Colonic mucosa (tissue), 4 donors: Measurements from ENCODE around the gene GMPPB. TPM values are rescaled to one million over a fixed set of nuclear protein-coding genes. Genes with fewer than 3 reads are reported as not detected.

ENCODE experiments used
- DNase-seq: peaks from one replicate; pipeline ENCODE4 v3.0.0-alpha.2; 2020
- H3K27ac ChIP-seq: fragments of 200-600 bp; one replicate; pipeline ENCODE4 v1.8.0; 2021
- H3K27me3 ChIP-seq: fragments of 200-600 bp; one replicate; pipeline ENCODE4 v1.8.0; 2021
- H3K36me3 ChIP-seq: fragments of 200-600 bp; one replicate; pipeline ENCODE4 v1.8.0; 2021
- H3K4me1 ChIP-seq: fragments of 200-600 bp; one replicate; pipeline ENCODE4 v1.8.0; 2021; ENCODE audit warnings: mild to moderate bottlenecking
- H3K4me3 ChIP-seq: fragments of 200-600 bp; one replicate; pipeline ENCODE4 v1.8.0; 2021
- H3K9ac ChIP-seq, 2 donors: one replicate each; pipeline ENCODE4 v1.7.0; 2013; ENCODE audit warnings: control low read depth in 2 of 2, low read depth in 2 of 2, low read length in 2 of 2
- H3K9me3 ChIP-seq: fragments of 200-600 bp; one replicate; pipeline ENCODE4 v1.8.0; 2021
- intact Hi-C: fragments of 100-400 bp; cut with DNase I; formaldehyde crosslinking; loops from one replicate; pipeline ENCODE4 v1.14.1; 2022
- total RNA-seq, 2 donors: library from RNA; stranded (reverse); fragmentation: NEBNext Ultra II Directional in 1 of 2; extraction: Animal tissue kit (Norgen Biotek cat#: 25700) in 1 of 2; gene quantifications; one replicate each; pipeline ENCODE4 v1.2.1, GENCODE V29; 2021
- TF ChIP-seq, protein P1 (sequence below): fragments of 200-600 bp; IDR thresholded peaks from one replicate; pipeline ENCODE4 v1.8.0; 2022; ENCODE audit warnings: antibody characterized with exemption, mild to moderate bottlenecking
- donor health status: healthy.
- donor health status: DM: no; HTN: no; CAD: no.
- donor health status: DM: no; HTN: no; CAD: no.

GMPPB gene
- total RNA-seq, 2 donors from 2014 or later = 59.6 to 127 TPM

DNA sequence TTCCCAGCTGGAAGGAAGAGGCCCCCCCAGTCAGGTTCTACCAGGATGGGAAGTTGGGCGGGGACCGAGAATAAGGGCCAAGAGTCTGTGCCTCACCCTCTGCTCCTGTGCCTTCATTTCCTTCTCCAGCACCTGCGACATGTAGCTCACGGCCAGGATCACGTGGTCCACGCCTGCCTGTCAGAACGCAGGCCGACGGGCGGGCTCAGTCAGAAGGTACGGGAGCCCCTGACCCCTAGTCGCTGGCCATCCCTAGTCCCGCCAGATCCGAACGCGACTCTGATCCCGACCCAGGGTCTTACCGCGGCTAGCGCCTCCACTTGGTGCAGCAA lies 489 bp downstream of the GMPPB start:
- peaks cover 7% of the 10 kb centered on the region for H3K36me3 ChIP-seq
- H3K9me3 ChIP-seq = no peaks in the 10 kb centered on the region
- no peaks in the 10 kb centered on the region for H3K27me3 ChIP-seq
- peak overlapping the region; percentile 93 to 99 for H3K9ac ChIP-seq
- peaks cover 33% of the 10 kb centered on the region for H3K4me1 ChIP-seq
- peak; percentile 88 for DNase-seq
- intact Hi-C loops = no loop called here
- H3K4me3 ChIP-seq = peak overlapping the region; percentile 86
- TF ChIP-seq, protein P1, sequence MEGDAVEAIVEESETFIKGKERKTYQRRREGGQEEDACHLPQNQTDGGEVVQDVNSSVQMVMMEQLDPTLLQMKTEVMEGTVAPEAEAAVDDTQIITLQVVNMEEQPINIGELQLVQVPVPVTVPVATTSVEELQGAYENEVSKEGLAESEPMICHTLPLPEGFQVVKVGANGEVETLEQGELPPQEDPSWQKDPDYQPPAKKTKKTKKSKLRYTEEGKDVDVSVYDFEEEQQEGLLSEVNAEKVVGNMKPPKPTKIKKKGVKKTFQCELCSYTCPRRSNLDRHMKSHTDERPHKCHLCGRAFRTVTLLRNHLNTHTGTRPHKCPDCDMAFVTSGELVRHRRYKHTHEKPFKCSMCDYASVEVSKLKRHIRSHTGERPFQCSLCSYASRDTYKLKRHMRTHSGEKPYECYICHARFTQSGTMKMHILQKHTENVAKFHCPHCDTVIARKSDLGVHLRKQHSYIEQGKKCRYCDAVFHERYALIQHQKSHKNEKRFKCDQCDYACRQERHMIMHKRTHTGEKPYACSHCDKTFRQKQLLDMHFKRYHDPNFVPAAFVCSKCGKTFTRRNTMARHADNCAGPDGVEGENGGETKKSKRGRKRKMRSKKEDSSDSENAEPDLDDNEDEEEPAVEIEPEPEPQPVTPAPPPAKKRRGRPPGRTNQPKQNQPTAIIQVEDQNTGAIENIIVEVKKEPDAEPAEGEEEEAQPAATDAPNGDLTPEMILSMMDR = no peak
- H3K27ac ChIP-seq = peak overlapping the region; percentile 94

DNA sequence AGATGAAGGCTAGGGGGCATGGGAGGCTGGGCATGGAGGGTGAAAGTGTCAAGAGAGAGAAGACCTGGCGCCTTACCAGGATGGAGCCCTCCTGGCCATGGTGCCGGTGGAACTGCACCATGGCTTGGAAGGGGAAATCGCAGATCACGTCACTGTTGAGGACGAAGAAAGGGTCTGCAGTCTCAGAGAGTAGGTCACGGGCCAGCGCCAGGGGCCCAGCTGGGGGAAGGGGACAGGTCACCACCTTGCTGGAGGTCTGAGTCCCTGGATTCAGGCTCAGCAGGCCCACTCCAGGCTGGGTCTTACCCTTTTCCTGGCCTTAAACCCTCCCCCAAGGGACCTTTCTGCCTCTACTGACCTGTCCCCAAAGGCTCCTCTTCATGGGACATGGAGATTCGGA lies 855 bp downstream of the GMPPB start:
- Histone ChIP-seq H3K4me3 (peak overlapping the region; percentile 86), H3K36me3 (peaks cover 7% of the 10 kb centered on the region), H3K4me1 (peaks cover 34% of the 10 kb centered on the region), H3K27ac (peak overlapping the region; percentile 94), H3K9ac (peak overlapping the region; percentile 93 to 99), H3K27me3 (no peaks in the 10 kb centered on the region), H3K9me3 (no peaks in the 10 kb centered on the region)
- no peak for DNase-seq
- intact Hi-C loops = no loop called here
- TF ChIP-seq, protein P1 = no peak

DNA sequence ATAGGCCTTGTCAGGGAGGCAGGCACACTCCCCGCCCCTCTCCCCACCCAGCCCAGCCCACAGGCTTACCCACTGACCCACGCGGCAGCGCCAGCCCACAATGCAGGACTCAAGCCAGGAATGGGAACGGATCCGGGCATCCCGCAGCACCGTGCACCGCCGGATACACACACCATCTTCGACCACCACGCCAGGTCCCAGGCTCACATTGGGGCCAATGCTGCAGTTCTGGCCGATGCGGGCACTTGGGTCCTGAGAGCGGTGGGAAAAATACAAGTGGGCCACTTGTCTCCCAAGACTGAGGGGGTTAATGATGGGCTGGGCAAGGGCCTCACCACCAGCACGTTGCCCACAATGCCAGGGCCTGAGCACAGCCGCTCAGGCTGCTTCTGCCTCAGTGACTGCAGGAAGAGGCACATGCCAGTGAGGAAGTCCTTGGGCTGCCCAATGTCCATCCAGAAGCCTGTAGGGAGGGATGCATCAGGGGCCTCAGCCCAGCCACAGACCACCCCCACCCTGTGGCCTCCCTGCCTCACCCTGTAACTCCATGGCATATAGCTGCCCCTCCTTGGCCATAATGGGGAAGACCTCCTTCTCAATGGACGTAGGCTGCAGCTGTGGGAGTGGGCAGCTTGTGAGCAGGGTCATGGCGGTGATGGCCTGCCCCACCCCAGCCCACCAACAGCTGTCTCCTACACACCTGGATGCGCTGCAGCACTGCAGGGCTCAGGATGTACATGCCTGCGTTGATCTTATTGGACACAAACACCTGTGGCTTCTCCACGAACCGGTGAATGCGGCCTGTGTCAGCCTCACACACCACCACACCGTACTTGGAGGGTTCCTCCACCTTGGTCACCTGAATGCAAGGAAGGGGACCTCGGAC lies 1.6 kb downstream of the GMPPB start:
- Histone ChIP-seq H3K4me1 (peaks cover 34% of the 10 kb centered on the region), H3K36me3 (peaks cover 1% of the 10 kb centered on the region), H3K9ac (peak overlapping the region; percentile 93 to 99), H3K27ac (peak overlapping the region; percentile 94), H3K27me3 (no peaks in the 10 kb centered on the region), H3K9me3 (no peaks in the 10 kb centered on the region), H3K4me3 (peak overlapping the region; percentile 86)
- TF ChIP-seq, protein P1 = no peak
- intact Hi-C loops = no loop called here
- DNase-seq = no peak

DNA sequence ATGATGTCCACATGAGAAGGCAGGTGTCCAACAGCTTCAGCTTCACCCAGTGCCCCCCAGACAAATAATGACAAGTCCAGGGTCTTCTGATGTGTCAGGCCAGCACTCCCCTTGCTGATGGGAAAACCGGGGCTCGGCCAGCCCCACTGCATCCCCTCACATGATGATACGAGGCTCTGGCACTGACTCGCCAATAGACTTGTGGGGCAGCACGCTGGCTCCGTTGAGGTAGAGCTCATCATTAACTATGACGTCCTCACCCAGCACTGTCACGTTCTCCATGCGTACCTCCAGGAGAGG lies 2.2 kb downstream of the GMPPB start:
- H3K9me3 ChIP-seq = no peaks in the 10 kb centered on the region
- no peak overlapping the region for H3K9ac ChIP-seq
- no peak overlapping the region for H3K27ac ChIP-seq
- no peak overlapping the region for H3K4me3 ChIP-seq
- H3K4me1 ChIP-seq = peaks cover 30% of the 10 kb centered on the region
- H3K36me3 ChIP-seq = no peaks in the 10 kb centered on the region
- H3K27me3 ChIP-seq = no peaks in the 10 kb centered on the region
- DNase-seq = no peak
- TF ChIP-seq, protein P1 = no peak
- intact Hi-C loops = no loop called here

DNA sequence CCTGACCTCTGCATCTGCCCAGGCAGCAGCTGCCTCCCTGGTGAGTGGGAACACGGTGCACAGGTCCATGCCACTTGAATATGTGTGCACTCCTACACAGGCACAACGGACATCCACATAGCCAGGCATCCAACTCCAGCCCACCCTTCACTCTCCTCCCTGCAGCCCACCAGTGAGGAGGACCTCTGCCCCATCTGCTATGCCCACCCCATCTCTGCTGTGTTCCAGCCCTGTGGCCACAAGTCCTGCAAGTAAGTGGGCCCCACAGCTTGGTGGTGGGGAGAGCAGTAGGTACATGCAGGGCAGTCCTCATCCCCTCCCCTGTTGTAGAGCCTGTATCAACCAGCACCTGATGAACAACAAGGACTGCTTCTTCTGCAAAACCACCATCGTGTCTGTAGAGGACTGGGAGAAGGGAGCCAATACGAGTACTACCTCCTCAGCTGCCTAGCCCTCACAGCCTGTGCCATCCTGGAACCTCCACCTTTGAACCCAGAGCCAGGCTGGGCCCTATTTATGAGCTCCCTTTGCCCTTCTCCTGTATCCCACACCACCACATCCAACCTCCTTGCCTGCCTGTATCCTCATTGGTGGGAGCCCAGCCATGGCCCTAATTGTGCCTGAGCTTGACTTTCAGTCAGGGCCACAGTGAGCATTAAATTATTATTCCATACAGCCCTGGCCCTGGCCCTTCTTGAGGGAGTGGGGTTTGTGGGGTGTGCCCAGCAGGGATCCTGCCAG lies 2.7 kb downstream of the GMPPB start:
- Histone ChIP-seq H3K36me3 (no peaks in the 10 kb centered on the region), H3K4me1 (peaks cover 25% of the 10 kb centered on the region), H3K9ac (no peak overlapping the region), H3K4me3 (no peak overlapping the region), H3K27me3 (no peaks in the 10 kb centered on the region), H3K9me3 (no peaks in the 10 kb centered on the region), H3K27ac (no peak overlapping the region)
- TF ChIP-seq, protein P1 = no peak
- intact Hi-C loops = no loop called here
- no peak for DNase-seq
